Kidney (tissue), 14 donors: Measurements from ENCODE around the gene MICB. TPM values are rescaled to one million over a fixed set of nuclear protein-coding genes. Genes with fewer than 3 reads are reported as not detected.

Experiments used
- DNase-seq, 5 donors: peaks; one replicate each; pipeline ENCODE4 v3.0.0-alpha.2; 2013 to 2020
- FAIRE-seq: peaks from 2 replicates; lab custom pipeline; 2012; peaks lifted over from hg19 to GRCh38; lab: Jason Lieb, UNC
- H3K27ac ChIP-seq, 2 donors: one replicate each; pipeline ENCODE4 v1.7.0; 2013; ENCODE audit warnings: low read depth in 2 of 2, low read length in 2 of 2, inconsistent platforms in 1 of 2
- H3K27me3 ChIP-seq: one replicate; pipeline ENCODE4 v1.7.1; 2013; ENCODE audit warnings: low read length, inconsistent platforms; ENCODE audit not compliant: control insufficient read depth, insufficient read depth
- H3K36me3 ChIP-seq, 3 donors: one replicate each; pipeline versions ENCODE4 v1.7.0 to v1.7.1; 2013; ENCODE audit warnings: low read length in 3 of 3, control low read depth in 1 of 3, inconsistent platforms in 1 of 3; ENCODE audit not compliant: insufficient read depth in 3 of 3, control insufficient read depth in 2 of 3
- H3K4me1 ChIP-seq, 3 donors: one replicate each; pipeline versions ENCODE4 v1.7.0 to v1.7.1; 2013; ENCODE audit warnings: low read length in 3 of 3, inconsistent platforms in 1 of 3, low read depth in 1 of 3; ENCODE audit not compliant: control insufficient read depth in 2 of 3, insufficient read depth in 2 of 3
- H3K4me3 ChIP-seq, 3 donors: one replicate each; pipeline versions ENCODE4 v1.7.0 to v1.8.1; 2013; ENCODE audit warnings: low read length in 3 of 3, control low read depth in 1 of 3, inconsistent platforms in 1 of 3
- H3K9ac ChIP-seq, 3 donors: one replicate each; pipeline versions ENCODE4 v1.7.0 to v1.7.1; 2013; ENCODE audit warnings: low read length in 3 of 3, control low read depth in 1 of 3, inconsistent platforms in 1 of 3
- H3K9me3 ChIP-seq, 3 donors: one replicate each; pipeline versions ENCODE4 v1.7.0 to v1.7.1; 2013; ENCODE audit warnings: low read length in 3 of 3, control low read depth in 1 of 3, inconsistent platforms in 1 of 3; ENCODE audit not compliant: control insufficient read depth in 2 of 3, insufficient read depth in 1 of 3
- CTCF ChIP-seq: IDR thresholded peaks from 3 replicates; pipeline ENCODE4 v1.5.1; 2012; ENCODE audit warnings: mild to moderate bottlenecking, moderate library complexity, borderline replicate concordance; ENCODE audit not compliant: insufficient read depth; ENCODE audit errors: extremely low read depth
- intact Hi-C: fragments of 100-400 bp; cut with DNase I; formaldehyde crosslinking; loops from one replicate; pipeline ENCODE4 v1.11.1; 2022
- polyA plus RNA-seq: library from polyadenylated mRNA; stranded (reverse); fragments of 350-450 nt; fragmentation: Illumina TruSeq; extraction: RNeasy Lipid Tissue Mini Kit (QIAGEN cat#74804); gene quantifications from one replicate; pipeline ENCODE4 v1.2.3, GENCODE V29; 2014; ENCODE audit warnings: low read depth, low replicate concordance; ENCODE audit not compliant: insufficient read depth
- total RNA-seq: library from RNA; stranded (reverse); fragmentation: NEBNext Ultra II Directional; extraction: Animal tissue kit (Norgen Biotek cat#: 25700); gene quantifications from one replicate; pipeline ENCODE4 v1.2.1, GENCODE V29; 2021
- donor health status: control.
- donor health status: control.
- donor health status: control.
- donor health status: control.
- donor health status: control.
- donor health status: DM: yes; HTN: yes; CAD: no.
- donor health status: Normal renal cell carcinoma (clear cell type).

MICB gene
- total and polyA plus RNA-seq, 2 donors from 2014 or later: 1.5 to 5.7 TPM

GRCh38 chr6:31540640-31541039, 42.7 kb downstream of the MICB start:
- peaks cover 8 to 21% (median 21%) of the 10 kb centered on the region in 3 donors for H3K4me1 ChIP-seq
- intact Hi-C loops: no loop called here

GRCh38 chr6:31541059-31541657, 43.2 kb downstream of the MICB start:
- no peak for FAIRE-seq
- peak in 4 of 5 donors; percentile 62 to 86 (median 70) for DNase-seq
- peaks cover 8 to 21% (median 21%) of the 10 kb centered on the region in 3 donors for H3K4me1 ChIP-seq

More at GRCh38 chr6:31540640-31541039, 42.7 kb downstream of the MICB start:
- DNase-seq (no peak), FAIRE-seq (no peak)
- H3K9ac ChIP-seq: peak overlapping the region; percentile 95 to 100 (median 100)
- H3K9me3 ChIP-seq: no peaks in the 10 kb centered on the region
- no peaks in the 10 kb centered on the region for H3K27me3 ChIP-seq
- peak overlapping the region; percentile 99 for H3K27ac ChIP-seq
- H3K36me3 ChIP-seq: peaks cover 17 to 37% (median 26%) of the 10 kb centered on the region in 3 donors
- TF ChIP-seq CTCF: no peak
- H3K4me3 ChIP-seq: peak overlapping the region; percentile 98 to 100 (median 99)

GRCh38 chr6:31541658-31542521, 43.9 kb downstream of the MICB start, which contains the start of gene DDX39B:
TSS of gene DDX39B (minus strand) at chr6:31542003. CDS start at chr6:31540532, 1,471 bp downstream.
- Histone ChIP-seq H3K36me3 (peaks cover 15 to 25% (median 15%) of the 10 kb centered on the region in 3 donors), H3K4me3 (peak within 1 kb of the TSS; percentile 98 to 100 (median 99)), H3K9ac (peak within 1 kb of the TSS; percentile 95 to 100 (median 100)), H3K27ac (peak within 1 kb of the TSS; percentile 99), H3K9me3 (no peaks in the 10 kb centered on the region), H3K4me1 (peaks cover 8 to 21% (median 21%) of the 10 kb centered on the region in 3 donors), H3K27me3 (no peaks in the 10 kb centered on the region)
- TF ChIP-seq CTCF: no peak
- FAIRE-seq (no peak), DNase-seq (peak; percentile 96 to 99 (median 98))
- intact Hi-C loops: no loop called here

More at GRCh38 chr6:31541059-31541657, 43.2 kb downstream of the MICB start:
- peaks cover 15 to 32% (median 21%) of the 10 kb centered on the region in 3 donors for H3K36me3 ChIP-seq
- peak overlapping the region; percentile 98 to 100 (median 99) for H3K4me3 ChIP-seq
- intact Hi-C loops: no loop called here
- no peak for TF ChIP-seq CTCF
- H3K9me3 ChIP-seq: no peaks in the 10 kb centered on the region
- peak overlapping the region; percentile 95 to 100 (median 100) for H3K9ac ChIP-seq
- no peaks in the 10 kb centered on the region for H3K27me3 ChIP-seq
- peak overlapping the region; percentile 99 for H3K27ac ChIP-seq
